Brain microvascular endothelial cell (primary cell): Measurements from ENCODE around the gene THADA.

Experiments used
- DNase-seq: peaks from one replicate; pipeline ENCODE4 v3.0.0-alpha.2; 2020
- H3K27ac ChIP-seq: fragments of 250-450 bp; sonication (Bioruptor Pico); 2 replicates; pipeline ENCODE4 v1.5.1; 2020; ENCODE audit warnings: mild to moderate bottlenecking, moderate library complexity
- H3K27me3 ChIP-seq: fragments of 250-450 bp; sonication (Bioruptor Pico); replicated peaks from 2 replicates; pipeline ENCODE4 v1.5.1; 2020; ENCODE audit warnings: mild to moderate bottlenecking
- H3K36me3 ChIP-seq: fragments of 250-450 bp; sonication (Bioruptor Pico); replicated peaks from 2 replicates; pipeline ENCODE4 v1.5.1; 2020; ENCODE audit warnings: mild to moderate bottlenecking
- H3K4me3 ChIP-seq: 2 replicates; pipeline ENCODE4 v1.5.1; 2011; ENCODE audit warnings: low read depth, mild to moderate bottlenecking, control low read depth, low read length, moderate library complexity
- CTCF ChIP-seq: IDR thresholded peaks from 2 replicates; pipeline ENCODE4 v1.5.1; 2011; ENCODE audit warnings: low read depth, mild to moderate bottlenecking, moderate library complexity, low read length, control low read depth, inconsistent platforms; ENCODE audit errors: missing control alignments
- in situ Hi-C: cut with HindIII; loops from 2 replicates; pipeline ENCODE4 v1.10.0; 2017; ENCODE audit warnings: low sequenced_read_pairs, low pct_ligation_motif_present

THADA gene

DNA sequence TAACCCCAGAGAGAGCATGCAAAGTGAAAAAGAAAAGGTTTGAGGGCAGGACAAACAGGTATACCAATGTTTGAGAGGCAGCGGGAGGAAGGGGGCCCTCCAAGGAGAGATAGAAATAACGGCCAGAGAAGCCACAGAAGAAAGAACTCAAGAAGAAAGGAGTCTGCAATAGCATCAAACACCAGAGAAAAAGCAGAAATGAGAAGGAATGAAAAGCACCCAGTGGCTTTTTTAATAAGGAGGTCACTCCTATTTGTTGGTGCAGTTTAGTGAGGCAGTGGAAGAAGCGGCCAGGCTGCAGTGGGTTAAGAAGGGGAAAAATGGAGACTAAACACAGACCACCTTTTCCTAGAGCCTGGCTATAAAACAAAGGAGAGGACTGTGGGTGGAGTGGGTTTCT, 177.2 kb downstream of the THADA start:
- H3K36me3 ChIP-seq, result no peaks in the 10 kb centered on the region
- in situ Hi-C loops, result no loop called here
- DNase-seq, result no peak
- no peak overlapping the region for H3K4me3 ChIP-seq
- H3K27me3 ChIP-seq, result no peaks in the 10 kb centered on the region
- no peak for TF ChIP-seq CTCF
- H3K27ac ChIP-seq, result no peak overlapping the region

- in situ Hi-C loops, result no loop called here
- DNase-seq, result no peak
- H3K4me3 ChIP-seq, result no peak overlapping the region
- TF ChIP-seq CTCF, result no peak
- H3K27ac ChIP-seq, result no peak overlapping the region
- no peaks in the 10 kb centered on the region for H3K36me3 ChIP-seq
- no peaks in the 10 kb centered on the region for H3K27me3 ChIP-seq
These were observed 178.5 kb downstream of the THADA start for GRCh38 chr2:43417300-43417699.

- H3K27ac ChIP-seq, result no peak overlapping the region
- no peaks in the 10 kb centered on the region for H3K36me3 ChIP-seq
- TF ChIP-seq CTCF, result no peak
- no peak overlapping the region for H3K4me3 ChIP-seq
- in situ Hi-C loops, result no loop called here
- no peak for DNase-seq
- H3K27me3 ChIP-seq, result no peaks in the 10 kb centered on the region
These were observed 180.2 kb downstream of the THADA start for GRCh38 chr2:43415592-43415991.

DNA sequence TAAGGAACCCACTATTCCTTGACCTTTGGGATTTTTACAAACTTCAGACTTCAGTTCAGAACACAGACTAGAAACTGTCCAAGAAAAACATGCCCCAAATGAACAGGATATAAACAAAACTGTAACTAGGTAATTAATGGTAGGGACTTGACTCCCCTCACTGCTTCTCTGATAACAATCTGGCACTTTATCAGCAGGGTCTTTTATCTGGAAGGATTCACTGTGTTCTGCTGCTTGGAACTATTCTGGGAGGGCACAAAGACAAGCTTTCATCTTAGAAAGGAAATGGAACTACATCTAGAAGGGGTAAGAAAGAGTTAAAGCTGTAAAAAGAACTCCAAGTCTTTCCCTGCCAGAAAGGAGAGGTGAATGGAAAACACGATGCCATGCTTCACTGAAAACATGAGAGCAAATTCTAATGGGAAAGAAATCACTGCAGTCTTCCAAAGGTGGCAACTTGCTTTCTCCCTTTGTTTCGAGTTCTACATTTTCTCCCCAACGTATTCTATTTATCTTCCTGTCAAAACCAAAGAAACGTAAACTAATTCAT, 181.2 kb downstream of the THADA start:
- H3K4me3 ChIP-seq, result no peak overlapping the region

GRCh38 chr2:43414033-43414432, 181.8 kb downstream of the THADA start:
- in situ Hi-C loops, result no loop called here
- Histone ChIP-seq H3K36me3 (no peaks in the 10 kb centered on the region), H3K27me3 (no peaks in the 10 kb centered on the region), H3K4me3 (no peak overlapping the region), H3K27ac (no peak overlapping the region)
- no peak for DNase-seq
- no peak for TF ChIP-seq CTCF

More for the DNA sequence above, 181.2 kb downstream of the THADA start:
- no peak for DNase-seq
- Histone ChIP-seq H3K27me3 (no peaks in the 10 kb centered on the region), H3K27ac (no peak overlapping the region), H3K36me3 (no peaks in the 10 kb centered on the region)
- no peak for TF ChIP-seq CTCF
- in situ Hi-C loops, result no loop called here

DNA sequence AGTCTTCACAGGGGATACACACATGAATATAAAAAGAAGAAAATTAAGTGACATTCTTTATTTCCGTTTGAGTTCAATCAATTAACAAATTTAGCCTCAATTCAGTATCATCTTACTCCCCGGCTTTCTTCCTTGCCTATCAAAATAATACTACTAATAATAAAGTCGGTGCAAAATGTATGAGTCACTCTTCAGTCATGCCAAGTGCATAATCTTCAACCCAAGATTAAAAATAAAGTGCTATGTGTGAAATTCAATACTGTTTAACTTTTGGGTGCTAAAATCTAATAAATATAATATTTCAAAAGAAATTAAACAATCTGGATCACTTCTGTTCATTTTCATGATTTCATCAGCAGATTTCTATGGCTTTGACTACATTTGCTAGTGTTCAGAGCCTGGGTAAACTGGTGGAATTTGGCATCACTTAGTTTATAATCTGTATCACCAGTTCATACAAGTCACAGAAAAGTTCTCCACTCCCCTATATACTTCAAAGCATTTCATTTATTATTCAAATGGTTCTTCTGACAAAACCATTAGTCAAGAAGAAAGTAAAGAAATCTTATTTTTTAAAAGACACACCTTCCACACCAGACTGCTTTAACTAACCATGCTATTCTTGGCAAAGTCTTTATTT, 183.6 kb downstream of the THADA start:
- Histone ChIP-seq H3K27me3 (no peaks in the 10 kb centered on the region), H3K4me3 (no peak overlapping the region), H3K36me3 (no peaks in the 10 kb centered on the region), H3K27ac (no peak overlapping the region)
- no peak for TF ChIP-seq CTCF
- in situ Hi-C loops, result no loop called here
- DNase-seq, result no peak
